Measurements from ENCODE around the gene IQCF5. TPM values are rescaled to one million over a fixed set of nuclear protein-coding genes. Genes with fewer than 3 reads are reported as not detected.
"Not testable (repeated sequence)": the region's sequence is repeated elsewhere in the genome, so short reads cannot be mapped to it uniquely, and the experiment has no call there.

IQCF5 gene
- total RNA-seq, 1 experiment from 2014 or later = not detected

GRCh38 chr3:51869304-51869703 is 6.1 kb downstream of the IQCF5 start:
- DNase-seq (ENCODE audit: low read depth) = no peak

DNA sequence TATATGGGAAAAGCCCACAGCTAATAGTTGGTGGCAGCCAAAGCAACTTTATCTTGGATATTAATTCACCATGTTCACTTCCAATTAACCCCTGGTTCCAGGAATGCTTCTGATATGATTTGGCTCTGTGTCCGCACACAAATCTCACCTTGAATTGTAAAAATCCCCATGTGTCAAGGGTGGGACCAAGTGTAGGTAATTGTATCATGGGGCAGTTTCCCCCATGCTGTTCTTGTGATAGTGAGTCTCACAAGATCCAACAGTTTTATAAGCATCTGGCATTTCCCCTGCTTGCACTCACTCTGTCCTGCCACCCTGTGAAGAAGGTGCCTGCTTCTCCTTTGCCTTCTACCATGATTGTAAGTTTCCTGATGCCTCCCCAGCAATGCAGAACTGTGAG is 6.5 kb downstream of the IQCF5 start:
- DNase-seq (ENCODE audit: low read depth) = not testable (repeated sequence)

DNA sequence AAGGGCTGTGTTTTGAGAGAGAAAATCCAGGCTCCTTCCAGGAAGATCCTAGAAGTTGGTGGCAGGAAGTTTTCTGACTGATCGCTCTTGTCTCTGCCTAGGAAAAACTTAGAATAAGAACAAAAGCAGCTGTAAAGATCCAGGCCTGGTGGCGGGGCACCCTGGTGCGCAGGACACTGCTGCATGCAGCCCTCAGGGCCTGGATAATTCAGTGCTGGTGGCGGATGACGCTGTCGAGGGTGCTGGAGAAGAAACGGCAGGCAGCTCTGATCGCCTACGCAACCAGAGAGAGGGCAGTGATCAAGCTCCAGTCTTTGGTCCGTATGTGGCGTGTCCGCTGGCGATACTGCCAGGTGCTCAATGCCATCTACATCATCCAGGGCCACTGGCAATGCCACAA is 12.5 kb downstream of the IQCF5 start:
- DNase-seq (ENCODE audit: low read depth) = no peak

DNA sequence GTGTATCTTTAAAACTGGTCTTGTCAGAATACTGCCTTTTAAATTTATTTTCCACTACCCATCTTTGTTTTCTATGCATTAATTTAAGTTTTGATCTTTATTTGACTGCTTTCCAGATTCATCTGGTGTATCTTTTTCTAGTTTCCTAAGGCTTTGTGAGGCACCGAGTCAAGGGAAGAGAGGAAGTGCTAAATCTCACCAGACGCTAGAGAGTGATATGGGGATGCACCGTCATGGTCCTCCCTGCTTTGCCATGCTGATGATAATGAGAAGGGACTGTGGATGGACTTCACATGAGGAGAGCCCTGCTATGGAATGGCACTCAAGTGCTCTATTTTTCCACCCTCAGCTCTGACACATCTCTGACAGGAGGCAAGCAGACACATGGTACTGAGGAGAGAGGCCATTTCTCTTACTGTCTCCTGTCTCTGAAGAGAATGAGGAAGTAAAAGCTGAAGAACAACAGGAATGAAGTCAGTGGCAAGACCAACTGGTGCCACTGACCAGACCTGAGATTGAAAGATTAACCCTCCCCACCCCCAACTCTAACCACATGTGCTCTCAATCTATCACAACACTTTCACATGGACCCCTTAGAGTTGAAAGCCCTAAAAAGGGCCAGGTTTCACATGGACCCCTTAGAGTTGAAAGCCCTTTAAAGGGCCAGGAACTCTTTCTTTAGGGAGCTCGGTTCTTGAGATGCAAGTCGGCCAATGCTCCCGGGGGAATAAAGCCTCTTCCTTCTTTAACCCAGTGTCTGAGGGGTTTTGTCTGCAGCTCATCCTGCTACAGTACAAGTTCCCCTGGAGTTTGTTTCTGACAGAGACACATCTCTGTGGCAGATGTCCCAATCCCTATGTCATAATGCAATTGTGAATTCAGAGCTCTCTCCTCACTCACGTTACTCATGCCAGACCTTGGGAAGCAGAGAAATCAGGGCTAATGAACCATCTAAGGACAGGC is 14.4 kb downstream of the IQCF5 start, which contains the start of gene IQCF2:
TSS of gene IQCF2 (plus strand) at position 913 of the 963 bp plus-strand sequence. CDS start 52 bp downstream, outside the sequence.
- DNase-seq (ENCODE audit: low read depth) = no peak

DNA sequence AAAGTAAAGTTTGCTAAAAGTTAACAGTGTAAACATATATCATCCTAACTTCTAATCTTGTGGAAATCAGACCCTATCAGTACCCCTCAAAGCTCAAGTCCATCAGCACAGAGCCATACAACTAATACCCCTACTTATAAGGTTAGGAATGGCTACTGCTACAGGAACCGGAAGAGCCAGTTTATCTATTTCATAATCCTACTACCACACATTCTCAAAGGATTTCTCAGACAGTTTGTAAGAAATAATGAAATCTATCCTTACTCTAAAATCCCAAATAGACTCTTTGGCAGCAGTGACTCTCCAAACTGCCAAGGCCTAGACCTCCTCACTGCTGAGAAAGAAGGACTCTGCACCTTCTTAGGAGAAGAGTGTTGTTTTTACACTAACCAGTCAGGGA is 20.0 kb downstream of the IQCF5 start:
- not testable (repeated sequence) for DNase-seq (ENCODE audit: low read depth)

GRCh38 chr3:51845129-51845528 is 30.3 kb downstream of the IQCF5 start:
- DNase-seq (ENCODE audit: low read depth) = no peak

DNA sequence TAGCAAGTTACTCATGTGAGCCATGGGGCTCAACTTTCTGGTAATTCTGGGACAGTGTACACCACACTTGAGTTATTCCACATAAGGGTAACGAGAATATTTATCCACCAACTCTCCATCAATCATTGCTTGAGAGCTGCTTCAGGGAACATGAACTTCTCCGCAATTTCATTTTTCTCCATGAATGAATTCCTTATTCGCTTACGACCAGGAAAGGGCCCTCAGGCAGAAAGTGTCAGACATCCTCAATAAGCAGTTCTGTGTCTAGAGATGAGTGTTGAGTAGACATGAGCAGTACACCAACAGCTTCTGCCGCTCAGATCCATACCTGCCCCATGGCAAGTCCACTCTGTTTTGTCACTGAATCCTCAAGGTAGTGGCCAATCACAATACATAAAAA is 38.8 kb downstream of the IQCF5 start:
- no peak for DNase-seq (ENCODE audit: low read depth)

GRCh38 chr3:51830836-51831385 is 44.5 kb downstream of the IQCF5 start:
- no peak for DNase-seq (ENCODE audit: low read depth)

GRCh38 chr3:51830345-51830744 is 45.1 kb downstream of the IQCF5 start:
- DNase-seq (ENCODE audit: low read depth) = no peak

GRCh38 chr3:51828297-51828696 is 47.1 kb downstream of the IQCF5 start:
- no peak for DNase-seq (ENCODE audit: low read depth)

Small RNA genes lying within 50 kb of the gene (small RNA-seq; reads per million reads assigned to genes)
- not detected for gene RN7SL504P

Other genes with a start within 250 kb of the IQCF5 start
- gene TEX264, start 204.3 kb downstream of the IQCF5 start, total RNA-seq (2014; rRNA removed; shearing (Covaris generic)) = 76.6 and 84.8 TPM in 2 replicates
- under 0.01 and 0.06 TPM in 2 replicates for gene GRM2, start 168.5 kb downstream of the IQCF5 start, total RNA-seq (2014; rRNA removed; shearing (Covaris generic))
- gene IQCF6, start 96.4 kb downstream of the IQCF5 start, total RNA-seq (2014; rRNA removed; shearing (Covaris generic)) = not detected in 2 replicates
- not detected in 2 replicates for gene IQCF2, start 14.0 kb downstream of the IQCF5 start, total RNA-seq (2014; rRNA removed; shearing (Covaris generic))
- 0.50 and 0.57 TPM in 2 replicates for gene IQCF1, start 27.8 kb upstream of the IQCF5 start, total RNA-seq (2014; rRNA removed; shearing (Covaris generic))
- 78.3 and 87.2 TPM in 2 replicates for gene RRP9, start 66.3 kb upstream of the IQCF5 start, total RNA-seq (2014; rRNA removed; shearing (Covaris generic))
- 22.5 and 31.4 TPM in 2 replicates for gene PARP3, start 66.8 kb upstream of the IQCF5 start, total RNA-seq (2014; rRNA removed; shearing (Covaris generic))
- gene GPR62, start 79.8 kb upstream of the IQCF5 start, total RNA-seq (2014; rRNA removed; shearing (Covaris generic)) = 0.08 and 0.23 TPM in 2 replicates
- gene PCBP4, start 91.9 kb upstream of the IQCF5 start, total RNA-seq (2014; rRNA removed; shearing (Covaris generic)) = 85.6 and 95.9 TPM in 2 replicates
- 75.0 and 94.0 TPM in 2 replicates for gene ABHD14B, start 98.4 kb upstream of the IQCF5 start, total RNA-seq (2014; rRNA removed; shearing (Covaris generic))
- 24.6 and 25.1 TPM in 2 replicates for gene ABHD14A, start 99.5 kb upstream of the IQCF5 start, total RNA-seq (2014; rRNA removed; shearing (Covaris generic))
- 105 and 171 TPM in 2 replicates for gene ACY1, start 107.9 kb upstream of the IQCF5 start, total RNA-seq (2014; rRNA removed; shearing (Covaris generic))
- 1,388 and 1,455 TPM in 2 replicates for gene RPL29, start 120.3 kb upstream of the IQCF5 start, total RNA-seq (2014; rRNA removed; shearing (Covaris generic))
- gene DUSP7, start 181.0 kb upstream of the IQCF5 start, total RNA-seq (2014; rRNA removed; shearing (Covaris generic)) = 31.9 and 39.9 TPM in 2 replicates

Data from HT1080 (cell line).